ENCODE measurements around the gene RGMA. TPM values are rescaled to one million over a fixed set of nuclear protein-coding genes. Genes with fewer than 3 reads are reported as not detected.

RGMA gene
- total RNA-seq, 1 donor from 2014 or later = 6.2 TPM

DNA sequence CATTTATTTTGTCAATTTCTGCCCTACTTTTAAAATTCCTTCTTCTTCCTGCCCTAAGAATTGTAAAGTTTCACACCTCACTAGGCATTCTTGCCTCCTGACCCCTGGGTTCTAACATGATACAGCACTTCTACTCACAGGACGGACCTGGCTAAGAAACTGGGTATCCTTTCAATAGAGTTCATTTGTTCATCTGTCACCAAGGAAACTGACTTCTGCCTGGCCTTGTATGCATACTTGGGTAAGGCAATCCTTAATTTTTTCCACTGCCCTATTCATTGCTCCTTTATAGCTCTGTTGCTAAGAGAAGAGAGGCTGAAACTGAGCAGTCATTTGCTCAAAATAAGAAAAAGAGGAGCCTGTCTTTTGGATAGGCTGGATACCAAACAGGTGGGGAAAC lies 3.3 kb downstream of the RGMA start:
- TF ChIP-seq, protein P1, sequence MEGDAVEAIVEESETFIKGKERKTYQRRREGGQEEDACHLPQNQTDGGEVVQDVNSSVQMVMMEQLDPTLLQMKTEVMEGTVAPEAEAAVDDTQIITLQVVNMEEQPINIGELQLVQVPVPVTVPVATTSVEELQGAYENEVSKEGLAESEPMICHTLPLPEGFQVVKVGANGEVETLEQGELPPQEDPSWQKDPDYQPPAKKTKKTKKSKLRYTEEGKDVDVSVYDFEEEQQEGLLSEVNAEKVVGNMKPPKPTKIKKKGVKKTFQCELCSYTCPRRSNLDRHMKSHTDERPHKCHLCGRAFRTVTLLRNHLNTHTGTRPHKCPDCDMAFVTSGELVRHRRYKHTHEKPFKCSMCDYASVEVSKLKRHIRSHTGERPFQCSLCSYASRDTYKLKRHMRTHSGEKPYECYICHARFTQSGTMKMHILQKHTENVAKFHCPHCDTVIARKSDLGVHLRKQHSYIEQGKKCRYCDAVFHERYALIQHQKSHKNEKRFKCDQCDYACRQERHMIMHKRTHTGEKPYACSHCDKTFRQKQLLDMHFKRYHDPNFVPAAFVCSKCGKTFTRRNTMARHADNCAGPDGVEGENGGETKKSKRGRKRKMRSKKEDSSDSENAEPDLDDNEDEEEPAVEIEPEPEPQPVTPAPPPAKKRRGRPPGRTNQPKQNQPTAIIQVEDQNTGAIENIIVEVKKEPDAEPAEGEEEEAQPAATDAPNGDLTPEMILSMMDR (IDR thresholded peaks at IDR 0.05; ENCODE audit: insufficient read depth, low read depth, low read length) = no peak
- TF ChIP-seq EZH2 (IDR thresholded peaks at IDR 0.05; ENCODE audit: insufficient read depth, low read length) = no peak
- Histone ChIP-seq H3K36me3 (ENCODE audit: insufficient read depth, low read length) (no peaks in the 10 kb centered on the region), H4K20me1 (ENCODE audit: insufficient read depth, low read length) (no peaks in the 10 kb centered on the region), H3K27me3 (ENCODE audit: insufficient read depth, low read length) (peaks cover 88% of the 10 kb centered on the region), H3K9ac (ENCODE audit: low read length) (no peak overlapping the region), H3K4me2 (ENCODE audit: low read length) (no peak overlapping the region), H3K27ac (ENCODE audit: low read depth, low read length) (no peak overlapping the region), H2AFZ (ENCODE audit: low read depth, low read length) (no peak overlapping the region), H3K4me3 (ENCODE audit: insufficient read depth, low read depth, low read length) (no peak overlapping the region), H3K9me3 (ENCODE audit: insufficient read depth, low read depth, low read length) (no peaks in the 10 kb centered on the region), H3K79me2 (ENCODE audit: insufficient read depth, low read length) (no peaks in the 10 kb centered on the region), H3K4me1 (ENCODE audit: insufficient read depth, low read length) (no peaks in the 10 kb centered on the region)
- Mint-ChIP-seq H3K9me3 (ENCODE audit: unreplicated experiment) (no peaks in the 10 kb centered on the region), H3K4me3 (ENCODE audit: unreplicated experiment) (no peak overlapping the region), H3K36me3 (ENCODE audit: low read depth, unreplicated experiment) (no peaks in the 10 kb centered on the region), H3K4me1 (ENCODE audit: low read depth, unreplicated experiment) (no peaks in the 10 kb centered on the region), H3K27me3 (ENCODE audit: low read depth, unreplicated experiment) (peaks cover 64% of the 10 kb centered on the region), H3K27ac (ENCODE audit: unreplicated experiment) (no peak overlapping the region)
- FAIRE-seq (no peak), DNase-seq (ENCODE audit: low read depth) (no peak)

GRCh38 chr15:93082861-93083260 lies 6.2 kb downstream of the RGMA start:
- TF ChIP-seq EZH2 (IDR thresholded peaks at IDR 0.05; ENCODE audit: insufficient read depth, low read length) = no peak
- TF ChIP-seq, protein P1 (IDR thresholded peaks at IDR 0.05; ENCODE audit: insufficient read depth, low read depth, low read length) = no peak
- H4K20me1 ChIP-seq (ENCODE audit: insufficient read depth, low read length) = no peaks in the 10 kb centered on the region
- no peaks in the 10 kb centered on the region for H3K36me3 ChIP-seq (ENCODE audit: insufficient read depth, low read length)
- H2AFZ ChIP-seq (ENCODE audit: low read depth, low read length) = no peak overlapping the region
- peaks cover 86% of the 10 kb centered on the region for H3K27me3 ChIP-seq (ENCODE audit: insufficient read depth, low read length)
- DNase-seq (ENCODE audit: low read depth) = no peak
- no peak overlapping the region for H3K4me3 ChIP-seq (ENCODE audit: insufficient read depth, low read depth, low read length)
- no peak overlapping the region for H3K9ac ChIP-seq (ENCODE audit: low read length)
- Mint-ChIP-seq H3K9me3 (ENCODE audit: unreplicated experiment) (no peaks in the 10 kb centered on the region), H3K27me3 (ENCODE audit: low read depth, unreplicated experiment) (peaks cover 59% of the 10 kb centered on the region), H3K4me3 (ENCODE audit: unreplicated experiment) (no peak overlapping the region), H3K4me1 (ENCODE audit: low read depth, unreplicated experiment) (no peaks in the 10 kb centered on the region), H3K27ac (ENCODE audit: unreplicated experiment) (no peak overlapping the region), H3K36me3 (ENCODE audit: low read depth, unreplicated experiment) (no peaks in the 10 kb centered on the region)
- H3K79me2 ChIP-seq (ENCODE audit: insufficient read depth, low read length) = no peaks in the 10 kb centered on the region
- no peaks in the 10 kb centered on the region for H3K4me1 ChIP-seq (ENCODE audit: insufficient read depth, low read length)
- no peak for FAIRE-seq
- no peak overlapping the region for H3K27ac ChIP-seq (ENCODE audit: low read depth, low read length)
- H3K4me2 ChIP-seq (ENCODE audit: low read length) = no peak overlapping the region
- no peaks in the 10 kb centered on the region for H3K9me3 ChIP-seq (ENCODE audit: insufficient read depth, low read depth, low read length)

DNA sequence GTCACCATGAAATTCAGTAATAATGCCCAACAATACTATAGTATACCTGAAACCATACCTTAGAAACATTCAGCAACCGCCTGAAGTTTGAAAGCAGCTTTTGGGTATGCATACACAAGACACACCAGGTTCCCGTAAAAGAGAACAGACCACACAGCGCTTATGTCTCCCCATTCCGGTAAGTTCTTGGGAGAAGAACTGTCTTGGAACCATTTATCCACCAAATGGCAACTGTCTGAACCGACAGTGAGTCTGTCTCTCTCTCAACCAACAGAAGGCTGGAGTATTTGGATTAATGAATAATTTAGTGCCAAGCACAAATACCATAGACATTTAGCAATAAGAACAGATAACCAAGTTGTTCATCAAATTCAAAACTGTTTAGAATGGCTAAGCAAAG lies 7.6 kb downstream of the RGMA start:
- FAIRE-seq (no peak), DNase-seq (ENCODE audit: low read depth) (no peak)
- no peak for TF ChIP-seq EZH2 (IDR thresholded peaks at IDR 0.05; ENCODE audit: insufficient read depth, low read length)
- TF ChIP-seq, protein P1 (IDR thresholded peaks at IDR 0.05; ENCODE audit: insufficient read depth, low read depth, low read length) = no peak
- H3K4me1 Mint-ChIP-seq (ENCODE audit: low read depth, unreplicated experiment) = no peaks in the 10 kb centered on the region
- Histone ChIP-seq H3K27me3 (ENCODE audit: insufficient read depth, low read length) (peaks cover 84% of the 10 kb centered on the region), H3K4me2 (ENCODE audit: low read length) (no peak overlapping the region), H3K27ac (ENCODE audit: low read depth, low read length) (no peak overlapping the region), H3K9me3 (ENCODE audit: insufficient read depth, low read depth, low read length) (no peaks in the 10 kb centered on the region), H4K20me1 (ENCODE audit: insufficient read depth, low read length) (no peaks in the 10 kb centered on the region), H3K9ac (ENCODE audit: low read length) (no peak overlapping the region), H3K4me3 (ENCODE audit: insufficient read depth, low read depth, low read length) (no peak overlapping the region), H2AFZ (ENCODE audit: low read depth, low read length) (no peak overlapping the region), H3K4me1 (ENCODE audit: insufficient read depth, low read length) (no peaks in the 10 kb centered on the region), H3K79me2 (ENCODE audit: insufficient read depth, low read length) (no peaks in the 10 kb centered on the region), H3K36me3 (ENCODE audit: insufficient read depth, low read length) (no peaks in the 10 kb centered on the region)
- H3K4me3 Mint-ChIP-seq (ENCODE audit: unreplicated experiment) = no peak overlapping the region
- H3K9me3 Mint-ChIP-seq (ENCODE audit: unreplicated experiment) = no peaks in the 10 kb centered on the region
- H3K36me3 Mint-ChIP-seq (ENCODE audit: low read depth, unreplicated experiment) = no peaks in the 10 kb centered on the region
- peaks cover 56% of the 10 kb centered on the region for H3K27me3 Mint-ChIP-seq (ENCODE audit: low read depth, unreplicated experiment)
- H3K27ac Mint-ChIP-seq (ENCODE audit: unreplicated experiment) = no peak overlapping the region
